ENCODE measurements around the gene TEX26. TPM values are rescaled to one million over a fixed set of nuclear protein-coding genes. Genes with fewer than 3 reads are reported as not detected.

The TEX26 gene
- total and polyA plus RNA-seq, 7 experiments from 2014 or later = not detected

GRCh38 chr13:30943881-30944280 lies 11.4 kb downstream of the TEX26 start:
- no peak overlapping the region for H3K4me3 Mint-ChIP-seq
- no peak overlapping the region for H3K27ac ChIP-seq (ENCODE audit: low read depth, low read length)

GRCh38 chr13:30957258-30957943 lies 24.9 kb downstream of the TEX26 start:
- DNase-seq (no peak), ATAC-seq (no peak)
- H3K27ac ChIP-seq (ENCODE audit: low read depth, low read length) = no peak overlapping the region
- peaks cover 0 to 5% (median 0%) of the 10 kb centered on the region in 5 donors for H3K36me3 Mint-ChIP-seq
- peaks cover 41 to 70% (median 54%) of the 10 kb centered on the region in 5 donors for H3K27me3 Mint-ChIP-seq
- ChIA-PET CTCF (no interaction called here), POLR2A (no interaction called here)
- no peak overlapping the region for H3K27ac Mint-ChIP-seq
- H3K4me3 Mint-ChIP-seq = no peak overlapping the region
- H3K4me3 ChIP-seq (ENCODE audit: low read length) = no peak overlapping the region
- peaks cover 0 to 7% (median 0%) of the 10 kb centered on the region in 3 experiments for H3K9me3 ChIP-seq (ENCODE audit: control insufficient read depth in 2 of 3, low read length in 3 of 3)
- intact Hi-C loops (cut with micrococcal nuclease) = no loop called here
- no peaks in the 10 kb centered on the region for H3K4me1 ChIP-seq (ENCODE audit: control insufficient read depth in 2 of 2, insufficient read depth in 2 of 2, low read length in 2 of 2)
- no peaks in the 10 kb centered on the region for H3K4me1 Mint-ChIP-seq
- no peaks in the 10 kb centered on the region for H3K27me3 ChIP-seq (ENCODE audit: control insufficient read depth in 2 of 2, insufficient read depth in 2 of 2, low read length in 2 of 2)
- peaks cover 5 to 47% (median 11%) of the 10 kb centered on the region in 11 donors for H3K9me3 Mint-ChIP-seq
- no peaks in the 10 kb centered on the region for H3K36me3 ChIP-seq (ENCODE audit: control insufficient read depth in 2 of 3, insufficient read depth in 3 of 3, low read length in 3 of 3)

More at GRCh38 chr13:30943881-30944280, 11.4 kb downstream of the TEX26 start:
- no peak overlapping the region for H3K27ac Mint-ChIP-seq
- ChIA-PET POLR2A (no interaction called here), CTCF (no interaction called here)
- Histone ChIP-seq H3K4me1 (ENCODE audit: control insufficient read depth in 2 of 2, insufficient read depth in 2 of 2, low read length in 2 of 2) (no peaks in the 10 kb centered on the region), H3K27me3 (ENCODE audit: control insufficient read depth in 2 of 2, insufficient read depth in 2 of 2, low read length in 2 of 2) (no peaks in the 10 kb centered on the region), H3K4me3 (ENCODE audit: low read length) (no peak overlapping the region), H3K36me3 (ENCODE audit: control insufficient read depth in 2 of 3, insufficient read depth in 3 of 3, low read length in 3 of 3) (no peaks in the 10 kb centered on the region), H3K9me3 (ENCODE audit: control insufficient read depth in 2 of 3, low read length in 3 of 3) (no peaks in the 10 kb centered on the region)
- H3K4me1 Mint-ChIP-seq = no peaks in the 10 kb centered on the region
- H3K36me3 Mint-ChIP-seq = peaks cover 0 to 7% (median 0%) of the 10 kb centered on the region in 5 donors
- no peak for DNase-seq
- peaks cover 7 to 50% (median 28%) of the 10 kb centered on the region in 5 donors for H3K27me3 Mint-ChIP-seq
- intact Hi-C loops (cut with micrococcal nuclease) = no loop called here
- no peak for ATAC-seq
- H3K9me3 Mint-ChIP-seq = peaks cover 0 to 31% (median 15%) of the 10 kb centered on the region in 11 donors

- CTCF ChIA-PET = no interaction called here
- H3K27me3 Mint-ChIP-seq = peaks cover 39 to 70% (median 48%) of the 10 kb centered on the region in 5 donors
- no peak for ATAC-seq
These were observed 27.2 kb downstream of the TEX26 start for GRCh38 chr13:30959678-30960077.

GRCh38 chr13:30963791-30964190 lies 31.3 kb downstream of the TEX26 start:
- peaks cover 0 to 32% (median 9%) of the 10 kb centered on the region in 11 donors for H3K9me3 Mint-ChIP-seq
- POLR2A ChIA-PET = no interaction called here
- H3K9me3 ChIP-seq (ENCODE audit: control insufficient read depth in 2 of 3, low read length in 3 of 3) = peaks cover 0 to 7% (median 0%) of the 10 kb centered on the region in 3 experiments
- H3K27me3 Mint-ChIP-seq = peaks cover 41 to 67% (median 46%) of the 10 kb centered on the region in 5 donors
- intact Hi-C loops (cut with micrococcal nuclease) = no loop called here
- H3K36me3 ChIP-seq (ENCODE audit: control insufficient read depth in 2 of 3, insufficient read depth in 3 of 3, low read length in 3 of 3) = no peaks in the 10 kb centered on the region
- H3K27me3 ChIP-seq (ENCODE audit: control insufficient read depth in 2 of 2, insufficient read depth in 2 of 2, low read length in 2 of 2) = no peaks in the 10 kb centered on the region
- no peak for DNase-seq
- CTCF ChIA-PET = no interaction called here
- H3K27ac ChIP-seq (ENCODE audit: low read depth, low read length) = no peak overlapping the region
- H3K27ac Mint-ChIP-seq = no peak overlapping the region
- no peak overlapping the region for H3K4me3 Mint-ChIP-seq
- no peaks in the 10 kb centered on the region for H3K4me1 Mint-ChIP-seq
- no peaks in the 10 kb centered on the region for H3K36me3 Mint-ChIP-seq
- H3K4me3 ChIP-seq (ENCODE audit: low read length) = no peak overlapping the region
- no peaks in the 10 kb centered on the region for H3K4me1 ChIP-seq (ENCODE audit: control insufficient read depth in 2 of 2, insufficient read depth in 2 of 2, low read length in 2 of 2)
- no peak for ATAC-seq

More at GRCh38 chr13:30959678-30960077, 27.2 kb downstream of the TEX26 start:
- POLR2A ChIA-PET = no interaction called here
- no peaks in the 10 kb centered on the region for H3K4me1 Mint-ChIP-seq
- H3K9me3 Mint-ChIP-seq = peaks cover 4 to 48% (median 12%) of the 10 kb centered on the region in 11 donors
- intact Hi-C loops (cut with micrococcal nuclease) = no loop called here
- H3K4me3 ChIP-seq (ENCODE audit: low read length) = no peak overlapping the region
- no peaks in the 10 kb centered on the region for H3K4me1 ChIP-seq (ENCODE audit: control insufficient read depth in 2 of 2, insufficient read depth in 2 of 2, low read length in 2 of 2)
- H3K36me3 ChIP-seq (ENCODE audit: control insufficient read depth in 2 of 3, insufficient read depth in 3 of 3, low read length in 3 of 3) = no peaks in the 10 kb centered on the region
- H3K27ac Mint-ChIP-seq = no peak overlapping the region
- H3K36me3 Mint-ChIP-seq = peaks cover 0 to 5% (median 0%) of the 10 kb centered on the region in 5 donors
- H3K27ac ChIP-seq (ENCODE audit: low read depth, low read length) = no peak overlapping the region
- peaks cover 0 to 7% (median 0%) of the 10 kb centered on the region in 3 experiments for H3K9me3 ChIP-seq (ENCODE audit: control insufficient read depth in 2 of 3, low read length in 3 of 3)
- DNase-seq = no peak
- no peak overlapping the region for H3K4me3 Mint-ChIP-seq
- H3K27me3 ChIP-seq (ENCODE audit: control insufficient read depth in 2 of 2, insufficient read depth in 2 of 2, low read length in 2 of 2) = no peaks in the 10 kb centered on the region

- CTCF ChIA-PET = interaction anchor here (0.6 kb wide), 1 partner anchor 23 kb away, joined by 3 read pairs; no protein-coding TSS in a partner anchor
- H3K36me3 Mint-ChIP-seq = no peaks in the 10 kb centered on the region
- no peaks in the 10 kb centered on the region for H3K4me1 ChIP-seq (ENCODE audit: control insufficient read depth in 2 of 2, insufficient read depth in 2 of 2, low read length in 2 of 2)
- H3K27ac ChIP-seq (ENCODE audit: low read depth, low read length) = no peak overlapping the region
- no peaks in the 10 kb centered on the region for H3K4me1 Mint-ChIP-seq
- POLR2A ChIA-PET = no interaction called here
- H3K27ac Mint-ChIP-seq = no peak overlapping the region
- H3K9me3 Mint-ChIP-seq = peaks cover 0 to 17% (median 2%) of the 10 kb centered on the region in 11 donors
- no peak overlapping the region for H3K4me3 ChIP-seq (ENCODE audit: low read length)
- peaks cover 39 to 59% (median 52%) of the 10 kb centered on the region in 5 donors for H3K27me3 Mint-ChIP-seq
- DNase-seq (no peak), ATAC-seq (no peak)
- H3K4me3 Mint-ChIP-seq = no peak overlapping the region
- H3K9me3 ChIP-seq (ENCODE audit: control insufficient read depth in 2 of 3, low read length in 3 of 3) = no peaks in the 10 kb centered on the region
- intact Hi-C loops (cut with micrococcal nuclease) = no loop called here
- no peaks in the 10 kb centered on the region for H3K27me3 ChIP-seq (ENCODE audit: control insufficient read depth in 2 of 2, insufficient read depth in 2 of 2, low read length in 2 of 2)
- H3K36me3 ChIP-seq (ENCODE audit: control insufficient read depth in 2 of 3, insufficient read depth in 3 of 3, low read length in 3 of 3) = no peaks in the 10 kb centered on the region
These were observed 32.9 kb downstream of the TEX26 start for GRCh38 chr13:30965380-30965779.

GRCh38 chr13:30966101-30966500 lies 33.6 kb downstream of the TEX26 start:
- H3K36me3 Mint-ChIP-seq = no peaks in the 10 kb centered on the region
- no peak overlapping the region for H3K4me3 Mint-ChIP-seq
- intact Hi-C loops (cut with micrococcal nuclease) = no loop called here
- H3K9me3 ChIP-seq (ENCODE audit: control insufficient read depth in 2 of 3, low read length in 3 of 3) = no peaks in the 10 kb centered on the region
- H3K9me3 Mint-ChIP-seq = peaks cover 0 to 10% (median 2%) of the 10 kb centered on the region in 11 donors
- H3K4me1 Mint-ChIP-seq = no peaks in the 10 kb centered on the region
- peaks cover 32 to 58% (median 54%) of the 10 kb centered on the region in 5 donors for H3K27me3 Mint-ChIP-seq
- CTCF ChIA-PET = interaction anchor here (0.6 kb wide), 1 partner anchor 24 kb away, joined by 3 read pairs; no protein-coding TSS in a partner anchor
- ATAC-seq = no peak
- H3K27ac ChIP-seq (ENCODE audit: low read depth, low read length) = no peak overlapping the region
- H3K4me1 ChIP-seq (ENCODE audit: control insufficient read depth in 2 of 2, insufficient read depth in 2 of 2, low read length in 2 of 2) = no peaks in the 10 kb centered on the region
- H3K36me3 ChIP-seq (ENCODE audit: control insufficient read depth in 2 of 3, insufficient read depth in 3 of 3, low read length in 3 of 3) = no peaks in the 10 kb centered on the region
- no peak overlapping the region for H3K27ac Mint-ChIP-seq
- no peaks in the 10 kb centered on the region for H3K27me3 ChIP-seq (ENCODE audit: control insufficient read depth in 2 of 2, insufficient read depth in 2 of 2, low read length in 2 of 2)
- no peak for DNase-seq
- POLR2A ChIA-PET = no interaction called here
- H3K4me3 ChIP-seq (ENCODE audit: low read length) = no peak overlapping the region

GRCh38 chr13:30968846-30969245 lies 36.4 kb downstream of the TEX26 start:
- H3K27ac ChIP-seq (ENCODE audit: low read depth, low read length) = no peak overlapping the region
- peaks cover 0 to 3% of the 10 kb centered on the region in 2 donors for H3K27me3 ChIP-seq (ENCODE audit: control insufficient read depth in 2 of 2, insufficient read depth in 2 of 2, low read length in 2 of 2)
- no peak for ATAC-seq
- Mint-ChIP-seq H3K4me1 (no peaks in the 10 kb centered on the region), H3K27me3 (peaks cover 20 to 52% (median 35%) of the 10 kb centered on the region in 5 donors), H3K27ac (no peak overlapping the region), H3K9me3 (peaks cover 0 to 2% (median 0%) of the 10 kb centered on the region in 11 donors), H3K36me3 (no peaks in the 10 kb centered on the region), H3K4me3 (no peak overlapping the region)
- H3K36me3 ChIP-seq (ENCODE audit: control insufficient read depth in 2 of 3, insufficient read depth in 3 of 3, low read length in 3 of 3) = no peaks in the 10 kb centered on the region
- ChIA-PET POLR2A (no interaction called here), CTCF (interaction anchor here (1.1 kb wide), 1 partner anchor 11 kb away, joined by 3 read pairs; no protein-coding TSS in a partner anchor)
- no peaks in the 10 kb centered on the region for H3K4me1 ChIP-seq (ENCODE audit: control insufficient read depth in 2 of 2, insufficient read depth in 2 of 2, low read length in 2 of 2)
- DNase-seq = no peak
- no peak overlapping the region for H3K4me3 ChIP-seq (ENCODE audit: low read length)
- no peaks in the 10 kb centered on the region for H3K9me3 ChIP-seq (ENCODE audit: control insufficient read depth in 2 of 3, low read length in 3 of 3)
- intact Hi-C loops (cut with micrococcal nuclease) = no loop called here
